ENCODE measurements around the gene TMEM184A.

DNA sequence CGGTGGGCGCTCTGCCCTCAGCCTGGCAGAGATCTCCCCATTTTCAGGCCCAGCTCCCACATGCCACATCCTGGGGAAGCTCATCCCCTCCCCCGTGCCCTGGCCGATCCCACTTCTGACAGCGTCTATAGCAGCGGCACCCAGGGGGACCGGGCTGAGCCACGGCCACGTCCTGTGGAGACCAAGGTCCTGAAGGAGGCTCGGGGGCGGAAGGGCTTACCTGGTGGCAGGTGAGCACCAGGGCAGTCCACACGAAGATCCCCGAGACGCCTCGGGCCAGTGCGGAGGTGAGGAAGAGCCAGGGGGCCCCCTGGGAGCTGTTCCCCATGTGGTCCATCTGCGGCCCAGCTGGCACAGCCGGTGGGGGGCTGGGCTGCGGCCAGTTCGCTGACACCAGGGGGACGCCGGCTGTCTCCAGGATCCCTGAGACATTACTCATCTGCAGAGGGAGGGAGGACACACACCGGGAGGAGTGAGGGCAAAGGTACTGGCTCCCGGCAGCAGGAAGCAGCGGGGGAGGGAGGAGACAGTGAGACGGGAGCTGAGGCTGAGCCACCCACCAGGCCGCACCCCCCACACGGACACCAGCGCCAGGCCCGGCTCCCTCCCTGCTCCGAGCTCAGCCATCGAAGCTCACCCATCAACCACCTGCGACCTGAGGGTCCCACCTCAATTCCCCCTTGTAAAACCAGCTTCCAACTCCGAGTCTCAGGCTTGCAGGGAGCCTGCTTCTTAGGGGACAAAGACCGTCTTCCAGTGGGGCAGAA lies 776 bp downstream of the TMEM184A start:
- TF ChIP-seq ZNF24 (IDR thresholded peaks at IDR 0.05) = no peak
- TF ChIP-seq JUNB (IDR thresholded peaks at IDR 0.05) = no peak
- TF ChIP-seq STAT3 (IDR thresholded peaks at IDR 0.05; ENCODE audit: low read depth, low read length) = no peak
- no peak for TF ChIP-seq CHD2 (IDR thresholded peaks at IDR 0.05; ENCODE audit: borderline replicate concordance, low read depth, low read length)
- TF ChIP-seq FOS (IDR thresholded peaks at IDR 0.05; ENCODE audit: borderline replicate concordance, extremely low read depth, insufficient read length) = no peak
- no peak for TF ChIP-seq RFX5 (IDR thresholded peaks at IDR 0.05; ENCODE audit: low read depth, low read length)
- TF ChIP-seq POLR2A (IDR thresholded peaks at IDR 0.05; ENCODE audit: low read depth, low read length) = no peak
- TF ChIP-seq MYC (IDR thresholded peaks at IDR 0.05; ENCODE audit: insufficient read depth, insufficient read length, insufficient replicate concordance, low read length, severe bottlenecking) = no peak
- no peak for TF ChIP-seq YY1 (IDR thresholded peaks at IDR 0.05; ENCODE audit: low read depth, low read length)
- no peak for TF ChIP-seq CREB1 (IDR thresholded peaks at IDR 0.05; ENCODE audit: low read depth)

Data from GM12878 (cell line).